ENCODE data around the gene FOXS1.

- no peak for TF ChIP-seq CTCF (conservative IDR thresholded peaks at IDR 0.05; ENCODE audit: low read length)
- TF ChIP-seq EZH2phosphoT487 (IDR thresholded peaks at IDR 0.05; ENCODE audit: borderline replicate concordance): no peak
These were observed 38.6 kb downstream of the FOXS1 start for GRCh38 chr20:31806564-31807355.
